Right atrium auricular region (tissue), 2 donors: ENCODE results near the gene RGS5. TPM values are rescaled to one million over a fixed set of nuclear protein-coding genes. Genes with fewer than 3 reads are reported as not detected.

Source experiments
- DNase-seq: peaks from one replicate; pipeline ENCODE4 v3.0.0-alpha.2; 2019; ENCODE audit warnings: low spot score
- H3K27ac ChIP-seq, 2 donors: fragments of 200-600 bp; sonication (generic); 1 replicate in 1 of 2; 2 replicates in 1 of 2; pipeline ENCODE4 v1.5.1; 2016 to 2019
- H3K27me3 ChIP-seq, 2 donors: fragments of 200-600 bp; sonication (generic); one replicate each; pipeline versions ENCODE4 v1.5.1 to v1.6.0; 2017 to 2019
- H3K36me3 ChIP-seq: fragments of 200-600 bp; sonication (generic); one replicate; pipeline ENCODE4 v1.5.1; 2016
- H3K4me1 ChIP-seq, 2 donors: fragments of 200-600 bp; sonication (generic); one replicate each; pipeline versions ENCODE4 v1.5.1 to v1.6.0; 2017 to 2019
- H3K4me3 ChIP-seq, 2 donors: fragments of 200-600 bp; sonication (generic); 1 replicate in 1 of 2; 2 replicates in 1 of 2; pipeline ENCODE4 v1.5.1; 2017 to 2019; ENCODE audit warnings: mild to moderate bottlenecking in 1 of 2, moderate library complexity in 1 of 2
- H3K9me3 ChIP-seq, 2 donors: fragments of 200-600 bp; sonication (generic); one replicate each; pipeline ENCODE4 v1.5.1; 2019
- total RNA-seq, 2 donors: library from RNA; depleted of rRNA; stranded (reverse); fragments of >200 nt; gene quantifications; one replicate each; pipeline ENCODE4 v1.1.0, GENCODE V29; 2016
- TF ChIP-seq, protein P1 (sequence below), 2 donors: fragments of 200-600 bp; sonication (generic); IDR thresholded peaks; one replicate each; pipeline ENCODE4 v1.5.1; 2019; ENCODE audit warnings: antibody characterized with exemption in 2 of 2

Gene RGS5
- total RNA-seq, 2 donors from 2014 or later, result 43.5 to 381 TPM

- no peaks in the 10 kb centered on the region for H3K36me3 ChIP-seq
- no peaks in the 10 kb centered on the region for H3K9me3 ChIP-seq
- peaks cover 0 to 22% of the 10 kb centered on the region in 2 donors for H3K4me1 ChIP-seq
- DNase-seq, result no peak
- no peak overlapping the region for H3K4me3 ChIP-seq
- TF ChIP-seq, protein P1, sequence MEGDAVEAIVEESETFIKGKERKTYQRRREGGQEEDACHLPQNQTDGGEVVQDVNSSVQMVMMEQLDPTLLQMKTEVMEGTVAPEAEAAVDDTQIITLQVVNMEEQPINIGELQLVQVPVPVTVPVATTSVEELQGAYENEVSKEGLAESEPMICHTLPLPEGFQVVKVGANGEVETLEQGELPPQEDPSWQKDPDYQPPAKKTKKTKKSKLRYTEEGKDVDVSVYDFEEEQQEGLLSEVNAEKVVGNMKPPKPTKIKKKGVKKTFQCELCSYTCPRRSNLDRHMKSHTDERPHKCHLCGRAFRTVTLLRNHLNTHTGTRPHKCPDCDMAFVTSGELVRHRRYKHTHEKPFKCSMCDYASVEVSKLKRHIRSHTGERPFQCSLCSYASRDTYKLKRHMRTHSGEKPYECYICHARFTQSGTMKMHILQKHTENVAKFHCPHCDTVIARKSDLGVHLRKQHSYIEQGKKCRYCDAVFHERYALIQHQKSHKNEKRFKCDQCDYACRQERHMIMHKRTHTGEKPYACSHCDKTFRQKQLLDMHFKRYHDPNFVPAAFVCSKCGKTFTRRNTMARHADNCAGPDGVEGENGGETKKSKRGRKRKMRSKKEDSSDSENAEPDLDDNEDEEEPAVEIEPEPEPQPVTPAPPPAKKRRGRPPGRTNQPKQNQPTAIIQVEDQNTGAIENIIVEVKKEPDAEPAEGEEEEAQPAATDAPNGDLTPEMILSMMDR (IDR thresholded peaks at IDR 0.05), result no peak
- H3K27ac ChIP-seq, result no peak overlapping the region
- no peaks in the 10 kb centered on the region for H3K27me3 ChIP-seq
Measured at GRCh38 chr1:163165119-163165518, 37.6 kb downstream of the RGS5 start.

- no peak overlapping the region for H3K27ac ChIP-seq
- H3K36me3 ChIP-seq, result no peaks in the 10 kb centered on the region
- H3K27me3 ChIP-seq, result no peaks in the 10 kb centered on the region
- no peak for DNase-seq
- H3K4me1 ChIP-seq, result peaks cover 0 to 22% of the 10 kb centered on the region in 2 donors
- TF ChIP-seq, protein P1 (IDR thresholded peaks at IDR 0.05), result no peak
- H3K9me3 ChIP-seq, result no peaks in the 10 kb centered on the region
- H3K4me3 ChIP-seq, result no peak overlapping the region
Measured at GRCh38 chr1:163163881-163164582, 38.7 kb downstream of the RGS5 start.

- Histone ChIP-seq H3K27me3 (no peaks in the 10 kb centered on the region), H3K27ac (no peak overlapping the region), H3K9me3 (no peaks in the 10 kb centered on the region), H3K4me1 (peaks cover 0 to 17% of the 10 kb centered on the region in 2 donors), H3K36me3 (no peaks in the 10 kb centered on the region), H3K4me3 (no peak overlapping the region)
- DNase-seq, result no peak
- TF ChIP-seq, protein P1 (IDR thresholded peaks at IDR 0.05), result no peak
Measured at GRCh38 chr1:163163163-163163562, 39.6 kb downstream of the RGS5 start.

- H3K27me3 ChIP-seq, result no peaks in the 10 kb centered on the region
- peaks cover 0 to 10% of the 10 kb centered on the region in 2 donors for H3K4me1 ChIP-seq
- no peak overlapping the region for H3K4me3 ChIP-seq
- no peak overlapping the region for H3K27ac ChIP-seq
- no peaks in the 10 kb centered on the region for H3K36me3 ChIP-seq
- DNase-seq, result no peak
- no peaks in the 10 kb centered on the region for H3K9me3 ChIP-seq
- TF ChIP-seq, protein P1 (IDR thresholded peaks at IDR 0.05), result no peak
Measured at GRCh38 chr1:163162381-163162914, 40.3 kb downstream of the RGS5 start.

- Histone ChIP-seq H3K36me3 (no peaks in the 10 kb centered on the region), H3K9me3 (no peaks in the 10 kb centered on the region), H3K27ac (no peak overlapping the region), H3K4me3 (no peak overlapping the region), H3K4me1 (peaks cover 0 to 4% of the 10 kb centered on the region in 2 donors), H3K27me3 (no peaks in the 10 kb centered on the region)
- DNase-seq, result no peak
- TF ChIP-seq, protein P1 (IDR thresholded peaks at IDR 0.05), result no peak
Measured at GRCh38 chr1:163161841-163162240, 40.9 kb downstream of the RGS5 start.
